Ishikawa (cell line): ENCODE measurements around the gene PELO.

ENCODE experiments used
- CEBPB ChIP-seq: IDR thresholded peaks from 2 replicates; pipeline ENCODE4 v1.6.1; 2012
- CREB1 ChIP-seq: IDR thresholded peaks from 2 replicates; pipeline ENCODE4 v1.6.1; 2012; ENCODE audit warnings: low read depth
- EGR1 ChIP-seq: IDR thresholded peaks from 2 replicates; pipeline ENCODE4 v1.6.1; 2012
- EP300 ChIP-seq: IDR thresholded peaks from 2 replicates; pipeline ENCODE4 v1.6.1; 2012; ENCODE audit warnings: borderline replicate concordance
- NFIC ChIP-seq: IDR thresholded peaks from 2 replicates; pipeline ENCODE4 v1.6.1; 2012
- RAD21 ChIP-seq: IDR thresholded peaks from 2 replicates; pipeline ENCODE4 v1.6.1; 2012; ENCODE audit warnings: low read depth
- TAF1 ChIP-seq: IDR thresholded peaks from 2 replicates; pipeline ENCODE4 v1.6.1; 2012; ENCODE audit warnings: low read depth, mild to moderate bottlenecking
- TCF12 ChIP-seq: IDR thresholded peaks from 2 replicates; pipeline ENCODE4 v1.6.1; 2012; ENCODE audit warnings: low read depth
- YY1 ChIP-seq: IDR thresholded peaks from 2 replicates; pipeline ENCODE4 v1.6.1; 2012; ENCODE audit warnings: low read depth
- ZBTB7A ChIP-seq: IDR thresholded peaks from 2 replicates; pipeline ENCODE4 v1.6.1; 2012; ENCODE audit warnings: low read depth
- TF ChIP-seq, protein P1 (sequence below): IDR thresholded peaks from 2 replicates; pipeline ENCODE4 v1.6.1; 2012
- TF ChIP-seq, protein P2 (sequence below): IDR thresholded peaks from 2 replicates; pipeline ENCODE4 v1.6.1; 2012
- TF ChIP-seq, protein P3 (sequence below): IDR thresholded peaks from 2 replicates; pipeline ENCODE4 v1.6.1; 2012; ENCODE audit warnings: low read depth, mild to moderate bottlenecking

DNA sequence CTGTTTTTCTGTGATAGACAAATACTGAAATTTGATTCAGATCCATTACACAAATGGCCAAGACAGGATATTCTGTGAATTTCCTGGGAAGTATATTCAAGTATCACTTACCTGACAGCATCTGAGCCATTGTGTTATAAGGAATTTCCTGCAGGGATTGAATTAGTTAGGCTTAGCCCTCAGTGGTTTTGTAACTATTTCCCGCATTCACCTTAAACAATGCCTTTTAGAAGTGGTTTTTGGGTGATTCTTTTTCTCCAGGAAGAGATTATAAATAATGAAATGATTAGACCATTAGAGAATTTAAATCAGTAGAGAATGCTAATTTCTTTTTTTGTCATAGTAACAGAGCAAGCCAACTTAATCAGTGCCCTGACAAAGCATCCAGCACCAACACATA lies 30.6 kb downstream of the PELO start:
- TF ChIP-seq, protein P1, sequence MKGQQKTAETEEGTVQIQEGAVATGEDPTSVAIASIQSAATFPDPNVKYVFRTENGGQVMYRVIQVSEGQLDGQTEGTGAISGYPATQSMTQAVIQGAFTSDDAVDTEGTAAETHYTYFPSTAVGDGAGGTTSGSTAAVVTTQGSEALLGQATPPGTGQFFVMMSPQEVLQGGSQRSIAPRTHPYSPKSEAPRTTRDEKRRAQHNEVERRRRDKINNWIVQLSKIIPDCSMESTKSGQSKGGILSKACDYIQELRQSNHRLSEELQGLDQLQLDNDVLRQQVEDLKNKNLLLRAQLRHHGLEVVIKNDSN, result no peak
- TF ChIP-seq EP300 (peak; percentile 47; the same call in 1 of the 2 replicates), RAD21 (no peak), EGR1 (no peak), YY1 (no peak), CEBPB (no peak), TCF12 (no peak), ZBTB7A (no peak), CREB1 (no peak), TAF1 (no peak), NFIC (no peak)
- TF ChIP-seq, protein P2, sequence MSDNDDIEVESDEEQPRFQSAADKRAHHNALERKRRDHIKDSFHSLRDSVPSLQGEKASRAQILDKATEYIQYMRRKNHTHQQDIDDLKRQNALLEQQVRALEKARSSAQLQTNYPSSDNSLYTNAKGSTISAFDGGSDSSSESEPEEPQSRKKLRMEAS, result no peak
- TF ChIP-seq, protein P3, sequence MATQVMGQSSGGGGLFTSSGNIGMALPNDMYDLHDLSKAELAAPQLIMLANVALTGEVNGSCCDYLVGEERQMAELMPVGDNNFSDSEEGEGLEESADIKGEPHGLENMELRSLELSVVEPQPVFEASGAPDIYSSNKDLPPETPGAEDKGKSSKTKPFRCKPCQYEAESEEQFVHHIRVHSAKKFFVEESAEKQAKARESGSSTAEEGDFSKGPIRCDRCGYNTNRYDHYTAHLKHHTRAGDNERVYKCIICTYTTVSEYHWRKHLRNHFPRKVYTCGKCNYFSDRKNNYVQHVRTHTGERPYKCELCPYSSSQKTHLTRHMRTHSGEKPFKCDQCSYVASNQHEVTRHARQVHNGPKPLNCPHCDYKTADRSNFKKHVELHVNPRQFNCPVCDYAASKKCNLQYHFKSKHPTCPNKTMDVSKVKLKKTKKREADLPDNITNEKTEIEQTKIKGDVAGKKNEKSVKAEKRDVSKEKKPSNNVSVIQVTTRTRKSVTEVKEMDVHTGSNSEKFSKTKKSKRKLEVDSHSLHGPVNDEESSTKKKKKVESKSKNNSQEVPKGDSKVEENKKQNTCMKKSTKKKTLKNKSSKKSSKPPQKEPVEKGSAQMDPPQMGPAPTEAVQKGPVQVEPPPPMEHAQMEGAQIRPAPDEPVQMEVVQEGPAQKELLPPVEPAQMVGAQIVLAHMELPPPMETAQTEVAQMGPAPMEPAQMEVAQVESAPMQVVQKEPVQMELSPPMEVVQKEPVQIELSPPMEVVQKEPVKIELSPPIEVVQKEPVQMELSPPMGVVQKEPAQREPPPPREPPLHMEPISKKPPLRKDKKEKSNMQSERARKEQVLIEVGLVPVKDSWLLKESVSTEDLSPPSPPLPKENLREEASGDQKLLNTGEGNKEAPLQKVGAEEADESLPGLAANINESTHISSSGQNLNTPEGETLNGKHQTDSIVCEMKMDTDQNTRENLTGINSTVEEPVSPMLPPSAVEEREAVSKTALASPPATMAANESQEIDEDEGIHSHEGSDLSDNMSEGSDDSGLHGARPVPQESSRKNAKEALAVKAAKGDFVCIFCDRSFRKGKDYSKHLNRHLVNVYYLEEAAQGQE, result no peak
